CD4-positive, alpha-beta T cell (primary cell): ENCODE data around the gene PLEKHM2. TPM values are rescaled to one million over a fixed set of nuclear protein-coding genes. Genes with fewer than 3 reads are reported as not detected.
A peak's percentile ranks its signal among the peaks of the same experiment; 100 is the strongest.

Source experiments
- ATAC-seq: fragments of 200-7000 bp; cut with Tn5 transposase; one replicate; pipeline ENCODE4 v1.10.0; 2022; ENCODE audit warnings: mild to moderate bottlenecking; ENCODE audit not compliant: poor library complexity
- CTCF ChIA-PET: fragments of 350-600 bp; sonication (Branson Sonifier 250); formaldehyde crosslinking; loops from one replicate; lab custom pipeline; 2021; ENCODE audit warnings: antibody characterized with exemption, inconsistent platforms; lab: Charles Lee
- POLR2A ChIA-PET: fragments of 350-600 bp; sonication (Branson Sonifier 250); formaldehyde crosslinking; loops from one replicate; lab custom pipeline; 2021; ENCODE audit warnings: antibody characterized with exemption, inconsistent platforms; lab: Charles Lee
- DNase-seq, 14 experiments: peaks; one replicate each; pipeline ENCODE4 v3.0.0-alpha.2; 2013 to 2020; ENCODE audit warnings: mixed read lengths in 2 of 14
- H3K27ac ChIP-seq, 2 donors: one replicate each; pipeline versions ENCODE4 v1.5.1 to v1.7.0; 2013; ENCODE audit warnings: low read length in 2 of 2, low read depth in 1 of 2, mild to moderate bottlenecking in 1 of 2
- H3K27me3 ChIP-seq, 2 experiments: 1 replicate in 1 of 2; 2 replicates in 1 of 2; pipeline versions ENCODE4 v1.6.1 to v1.7.0; 2013; ENCODE audit warnings: low read length in 2 of 2, control low read depth in 1 of 2, mild to moderate bottlenecking in 1 of 2, moderate library complexity in 1 of 2; ENCODE audit not compliant: insufficient read depth in 2 of 2, control insufficient read depth in 1 of 2
- H3K36me3 ChIP-seq: one replicate; pipeline ENCODE4 v1.6.1; 2013; ENCODE audit warnings: low read length, control low read depth; ENCODE audit not compliant: insufficient read depth
- H3K4me1 ChIP-seq: one replicate; pipeline ENCODE4 v1.6.1; 2013; ENCODE audit warnings: low read length, control low read depth; ENCODE audit not compliant: insufficient read depth
- H3K4me3 ChIP-seq: one replicate; pipeline ENCODE4 v1.5.1; 2013; ENCODE audit warnings: mild to moderate bottlenecking, low read length, moderate library complexity
- H3K9me3 ChIP-seq, 2 experiments: 1 replicate in 1 of 2; 2 replicates in 1 of 2; pipeline versions ENCODE4 v1.6.1 to v1.7.0; 2013; ENCODE audit warnings: low read length in 2 of 2, mild to moderate bottlenecking in 2 of 2, control low read depth in 1 of 2, moderate library complexity in 1 of 2; ENCODE audit not compliant: control insufficient read depth in 1 of 2, insufficient read depth in 1 of 2
- H3K27ac Mint-ChIP-seq: one replicate; pipeline ENCODE4 v1.8.0; 2020; ENCODE audit warnings: mixed read lengths
- H3K27me3 Mint-ChIP-seq: one replicate; pipeline ENCODE4 v1.8.0; 2021; ENCODE audit warnings: mixed read lengths
- H3K36me3 Mint-ChIP-seq: one replicate; pipeline ENCODE4 v1.8.0; 2021; ENCODE audit warnings: low read depth, mixed read lengths
- H3K4me1 Mint-ChIP-seq: one replicate; pipeline ENCODE4 v1.8.0; 2021; ENCODE audit warnings: low read depth, mixed read lengths
- H3K4me3 Mint-ChIP-seq: one replicate; pipeline ENCODE4 v1.8.0; 2020; ENCODE audit warnings: mild to moderate bottlenecking, mixed read lengths
- H3K9me3 Mint-ChIP-seq: one replicate; pipeline ENCODE4 v1.8.0; 2020; ENCODE audit warnings: mixed read lengths
- CTCF ChIP-seq: fragments of 200-600 bp; IDR thresholded peaks from one replicate; pipeline ENCODE4 v1.8.0; 2022; ENCODE audit warnings: antibody characterized with exemption, mild to moderate bottlenecking
- intact Hi-C, 2 experiments: fragments of 100-400 bp; cut with DNase I in 1 of 2; cut with micrococcal nuclease in 1 of 2; formaldehyde crosslinking; loops; one replicate each; pipeline versions ENCODE4 v1.15.1 to v1.9.0; 2023 to 2025; cut with DNase I, micrococcal nuclease
- total RNA-seq, 174 experiments: library from RNA in 2 of 174; stranded (reverse) in 2 of 174; gene quantifications; one replicate each; pipeline ENCODE4 v1.2.3 and lab custom pipeline; 2021 to 2026

The PLEKHM2 gene
- total RNA-seq, 2 experiments from 2014 or later: 77.5 to 82.0 TPM

- Mint-ChIP-seq H3K9me3 (no peaks in the 10 kb centered on the region), H3K4me1 (peaks cover 6% of the 10 kb centered on the region), H3K4me3 (no peak overlapping the region), H3K36me3 (peaks cover 18% of the 10 kb centered on the region), H3K27me3 (no peaks in the 10 kb centered on the region), H3K27ac (no peak overlapping the region)
- ATAC-seq (no peak), DNase-seq (no peak)
- H3K4me3 ChIP-seq: no peak overlapping the region
- POLR2A ChIA-PET: no interaction called here
- no peak for TF ChIP-seq CTCF
- no peak overlapping the region for H3K27ac ChIP-seq
- no peaks in the 10 kb centered on the region for H3K9me3 ChIP-seq
- intact Hi-C loops: no loop called here
- peaks cover 17% of the 10 kb centered on the region for H3K36me3 ChIP-seq
- CTCF ChIA-PET: no interaction called here
- H3K27me3 ChIP-seq: no peaks in the 10 kb centered on the region
- H3K4me1 ChIP-seq: peaks cover 6% of the 10 kb centered on the region
Observed at GRCh38 chr1:15736892-15737261, 52.8 kb downstream of the PLEKHM2 start.

- intact Hi-C loops: no loop called here
Observed at GRCh38 chr1:15737324-15738319, 53.5 kb downstream of the PLEKHM2 start.

GRCh38 chr1:15738416-15739113 lies 54.4 kb downstream of the PLEKHM2 start:
- Mint-ChIP-seq H3K4me1 (peaks cover 6% of the 10 kb centered on the region), H3K27me3 (no peaks in the 10 kb centered on the region), H3K9me3 (no peaks in the 10 kb centered on the region), H3K36me3 (peaks cover 3% of the 10 kb centered on the region), H3K4me3 (no peak overlapping the region), H3K27ac (peak overlapping the region; percentile 42)
- Histone ChIP-seq H3K4me3 (no peak overlapping the region), H3K9me3 (no peaks in the 10 kb centered on the region), H3K36me3 (peaks cover 3% of the 10 kb centered on the region), H3K4me1 (peaks cover 6% of the 10 kb centered on the region), H3K27me3 (no peaks in the 10 kb centered on the region), H3K27ac (no peak overlapping the region)
- TF ChIP-seq CTCF: no peak
- ChIA-PET CTCF (no interaction called here), POLR2A (no interaction called here)
- ATAC-seq: no peak
- DNase-seq: no peak
- intact Hi-C loops: no loop called here

More at GRCh38 chr1:15737324-15738319, 53.5 kb downstream of the PLEKHM2 start:
- Histone ChIP-seq H3K9me3 (no peaks in the 10 kb centered on the region), H3K4me3 (no peak overlapping the region), H3K27ac (no peak overlapping the region), H3K27me3 (no peaks in the 10 kb centered on the region), H3K36me3 (peaks cover 10% of the 10 kb centered on the region), H3K4me1 (peaks cover 6% of the 10 kb centered on the region)
- no peak for ATAC-seq
- no peak for TF ChIP-seq CTCF
- Mint-ChIP-seq H3K4me1 (peaks cover 6% of the 10 kb centered on the region), H3K27ac (no peak overlapping the region), H3K9me3 (no peaks in the 10 kb centered on the region), H3K36me3 (peaks cover 12% of the 10 kb centered on the region), H3K27me3 (no peaks in the 10 kb centered on the region), H3K4me3 (no peak overlapping the region)
- ChIA-PET CTCF (no interaction called here), POLR2A (no interaction called here)
- no peak for DNase-seq
